ENCODE data around the gene RGS3. TPM values are rescaled to one million over a fixed set of nuclear protein-coding genes. Genes with fewer than 3 reads are reported as not detected.

RGS3 gene
- total RNA-seq, 1 donor from 2014 or later, result 92.5 TPM

DNA sequence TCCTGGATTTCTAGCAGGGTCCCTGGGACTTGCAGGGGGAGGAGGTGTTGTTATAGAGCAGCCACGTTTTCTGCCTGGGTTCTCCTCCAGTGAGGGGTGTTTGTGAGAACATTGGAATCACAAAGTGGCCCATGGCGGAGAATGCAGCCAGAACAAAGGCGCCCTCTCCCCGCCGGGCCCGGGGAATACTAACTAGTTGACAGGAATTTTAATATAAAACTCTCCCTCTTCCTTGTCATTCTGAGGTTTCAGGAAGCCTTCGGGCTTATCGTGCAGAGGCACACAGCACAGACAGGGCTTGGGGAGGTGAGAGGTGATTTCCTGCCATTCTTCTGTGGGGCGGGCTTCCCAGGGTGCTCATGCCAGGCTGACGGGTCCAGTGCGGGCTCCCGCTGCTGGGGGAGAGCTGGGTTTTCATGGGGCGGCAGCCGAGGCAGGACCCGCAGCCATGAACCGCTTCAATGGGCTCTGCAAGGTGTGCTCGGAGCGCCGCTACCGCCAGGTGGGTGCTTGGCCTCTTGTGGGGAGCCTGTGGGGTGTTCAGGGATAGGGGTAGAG is 37.7 kb downstream of the RGS3 start:
- H3K4me1 ChIP-seq (ENCODE audit: insufficient read depth, low read length), result peaks cover 5% of the 10 kb centered on the region
- TF ChIP-seq EZH2 (IDR thresholded peaks at IDR 0.05; ENCODE audit: insufficient read depth, low read length), result no peak
- TF ChIP-seq, protein P1, sequence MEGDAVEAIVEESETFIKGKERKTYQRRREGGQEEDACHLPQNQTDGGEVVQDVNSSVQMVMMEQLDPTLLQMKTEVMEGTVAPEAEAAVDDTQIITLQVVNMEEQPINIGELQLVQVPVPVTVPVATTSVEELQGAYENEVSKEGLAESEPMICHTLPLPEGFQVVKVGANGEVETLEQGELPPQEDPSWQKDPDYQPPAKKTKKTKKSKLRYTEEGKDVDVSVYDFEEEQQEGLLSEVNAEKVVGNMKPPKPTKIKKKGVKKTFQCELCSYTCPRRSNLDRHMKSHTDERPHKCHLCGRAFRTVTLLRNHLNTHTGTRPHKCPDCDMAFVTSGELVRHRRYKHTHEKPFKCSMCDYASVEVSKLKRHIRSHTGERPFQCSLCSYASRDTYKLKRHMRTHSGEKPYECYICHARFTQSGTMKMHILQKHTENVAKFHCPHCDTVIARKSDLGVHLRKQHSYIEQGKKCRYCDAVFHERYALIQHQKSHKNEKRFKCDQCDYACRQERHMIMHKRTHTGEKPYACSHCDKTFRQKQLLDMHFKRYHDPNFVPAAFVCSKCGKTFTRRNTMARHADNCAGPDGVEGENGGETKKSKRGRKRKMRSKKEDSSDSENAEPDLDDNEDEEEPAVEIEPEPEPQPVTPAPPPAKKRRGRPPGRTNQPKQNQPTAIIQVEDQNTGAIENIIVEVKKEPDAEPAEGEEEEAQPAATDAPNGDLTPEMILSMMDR (IDR thresholded peaks at IDR 0.05; ENCODE audit: insufficient read depth, low read depth, low read length), result no peak
- H3K9ac ChIP-seq (ENCODE audit: low read length), result no peak overlapping the region
- no peaks in the 10 kb centered on the region for H3K27me3 ChIP-seq (ENCODE audit: insufficient read depth, low read length)
- H4K20me1 ChIP-seq (ENCODE audit: insufficient read depth, low read length), result no peaks in the 10 kb centered on the region
- no peak for FAIRE-seq
- no peaks in the 10 kb centered on the region for H3K36me3 ChIP-seq (ENCODE audit: insufficient read depth, low read length)
- H3K27me3 Mint-ChIP-seq (ENCODE audit: low read depth, unreplicated experiment), result peaks cover 23% of the 10 kb centered on the region
- H3K4me3 Mint-ChIP-seq (ENCODE audit: unreplicated experiment), result no peak overlapping the region
- H3K36me3 Mint-ChIP-seq (ENCODE audit: low read depth, unreplicated experiment), result no peaks in the 10 kb centered on the region
- H3K27ac ChIP-seq (ENCODE audit: low read depth, low read length), result no peak overlapping the region
- no peak overlapping the region for H3K27ac Mint-ChIP-seq (ENCODE audit: unreplicated experiment)
- no peaks in the 10 kb centered on the region for H3K9me3 ChIP-seq (ENCODE audit: insufficient read depth, low read depth, low read length)
- DNase-seq (ENCODE audit: low read depth), result no peak
- H3K79me2 ChIP-seq (ENCODE audit: insufficient read depth, low read length), result no peaks in the 10 kb centered on the region
- no peak overlapping the region for H2AFZ ChIP-seq (ENCODE audit: low read depth, low read length)
- H3K4me2 ChIP-seq (ENCODE audit: low read length), result no peak overlapping the region
- no peaks in the 10 kb centered on the region for H3K9me3 Mint-ChIP-seq (ENCODE audit: unreplicated experiment)
- no peak overlapping the region for H3K4me3 ChIP-seq (ENCODE audit: insufficient read depth, low read depth, low read length)
- peaks cover 16% of the 10 kb centered on the region for H3K4me1 Mint-ChIP-seq (ENCODE audit: low read depth, unreplicated experiment)

DNA sequence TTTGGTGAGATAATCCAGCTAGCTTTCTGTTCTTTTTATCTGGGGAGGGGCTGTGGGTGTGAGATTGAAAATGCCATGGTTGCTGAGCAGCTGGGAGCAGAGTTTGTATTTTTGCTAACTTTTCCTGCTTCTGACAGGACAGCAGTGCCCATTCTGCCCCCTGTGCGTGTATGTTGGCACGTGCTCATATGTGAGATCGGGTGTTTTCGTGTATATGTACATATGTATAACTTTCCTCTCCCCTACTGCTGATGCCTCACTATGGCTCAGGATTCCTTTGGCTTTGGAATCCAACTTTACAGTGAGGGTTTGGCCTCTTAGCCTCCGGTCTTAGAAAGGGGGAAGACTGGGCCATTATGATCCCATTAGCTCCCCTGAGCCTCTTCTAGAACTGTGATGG is 38.3 kb downstream of the RGS3 start:
- H3K4me1 Mint-ChIP-seq (ENCODE audit: low read depth, unreplicated experiment), result peaks cover 16% of the 10 kb centered on the region
- TF ChIP-seq, protein P1 (IDR thresholded peaks at IDR 0.05; ENCODE audit: insufficient read depth, low read depth, low read length), result no peak
- no peak for TF ChIP-seq EZH2 (IDR thresholded peaks at IDR 0.05; ENCODE audit: insufficient read depth, low read length)
- no peak overlapping the region for H3K4me3 Mint-ChIP-seq (ENCODE audit: unreplicated experiment)
- H3K27ac Mint-ChIP-seq (ENCODE audit: unreplicated experiment), result no peak overlapping the region
- H3K36me3 Mint-ChIP-seq (ENCODE audit: low read depth, unreplicated experiment), result no peaks in the 10 kb centered on the region
- DNase-seq (ENCODE audit: low read depth) (no peak), FAIRE-seq (no peak)
- Histone ChIP-seq H3K36me3 (ENCODE audit: insufficient read depth, low read length) (no peaks in the 10 kb centered on the region), H3K9ac (ENCODE audit: low read length) (no peak overlapping the region), H3K27ac (ENCODE audit: low read depth, low read length) (no peak overlapping the region), H4K20me1 (ENCODE audit: insufficient read depth, low read length) (no peaks in the 10 kb centered on the region), H3K27me3 (ENCODE audit: insufficient read depth, low read length) (no peaks in the 10 kb centered on the region), H2AFZ (ENCODE audit: low read depth, low read length) (no peak overlapping the region), H3K79me2 (ENCODE audit: insufficient read depth, low read length) (no peaks in the 10 kb centered on the region), H3K9me3 (ENCODE audit: insufficient read depth, low read depth, low read length) (no peaks in the 10 kb centered on the region), H3K4me1 (ENCODE audit: insufficient read depth, low read length) (peaks cover 5% of the 10 kb centered on the region), H3K4me3 (ENCODE audit: insufficient read depth, low read depth, low read length) (no peak overlapping the region), H3K4me2 (ENCODE audit: low read length) (no peak overlapping the region)
- H3K9me3 Mint-ChIP-seq (ENCODE audit: unreplicated experiment), result no peaks in the 10 kb centered on the region
- H3K27me3 Mint-ChIP-seq (ENCODE audit: low read depth, unreplicated experiment), result peaks cover 17% of the 10 kb centered on the region

DNA sequence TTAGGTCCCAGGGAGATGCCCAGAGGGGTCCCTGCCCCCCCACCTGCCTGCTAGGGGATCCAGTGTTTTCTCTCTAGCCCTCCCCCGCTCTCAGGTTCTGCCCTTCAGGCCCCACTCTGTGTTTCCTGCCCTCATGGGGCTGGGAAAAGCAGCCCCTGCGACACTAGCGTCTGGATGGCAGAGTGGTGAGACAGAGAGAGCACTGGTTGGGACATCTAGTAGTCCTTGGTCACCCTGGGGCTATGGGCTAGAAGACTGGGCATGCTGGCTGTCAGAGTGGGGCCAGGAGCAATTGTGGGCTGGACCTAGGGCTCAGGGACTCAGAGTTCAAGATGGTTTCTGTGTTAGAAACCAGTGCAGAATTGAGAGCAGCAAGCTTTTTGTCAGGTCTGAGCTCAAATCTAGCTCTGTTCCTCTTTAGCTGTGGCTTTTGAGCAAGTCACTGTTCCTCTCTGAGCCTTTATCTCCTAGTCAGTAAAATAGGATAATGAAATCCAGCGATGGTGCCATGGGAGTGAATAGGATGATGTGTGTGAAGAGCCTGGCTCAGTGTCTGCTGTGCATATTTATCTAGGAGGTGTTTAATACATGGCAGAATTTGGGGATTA is 39.0 kb downstream of the RGS3 start:
- DNase-seq (ENCODE audit: low read depth), result no peak
- TF ChIP-seq, protein P1 (IDR thresholded peaks at IDR 0.05; ENCODE audit: insufficient read depth, low read depth, low read length), result no peak
- TF ChIP-seq EZH2 (IDR thresholded peaks at IDR 0.05; ENCODE audit: insufficient read depth, low read length), result no peak
- H4K20me1 ChIP-seq (ENCODE audit: insufficient read depth, low read length), result no peaks in the 10 kb centered on the region
- no peak for FAIRE-seq
- H3K27ac ChIP-seq (ENCODE audit: low read depth, low read length), result no peak overlapping the region
- no peaks in the 10 kb centered on the region for H3K27me3 ChIP-seq (ENCODE audit: insufficient read depth, low read length)
- Mint-ChIP-seq H3K27me3 (ENCODE audit: low read depth, unreplicated experiment) (peaks cover 16% of the 10 kb centered on the region), H3K36me3 (ENCODE audit: low read depth, unreplicated experiment) (no peaks in the 10 kb centered on the region), H3K9me3 (ENCODE audit: unreplicated experiment) (no peaks in the 10 kb centered on the region), H3K4me1 (ENCODE audit: low read depth, unreplicated experiment) (peaks cover 16% of the 10 kb centered on the region), H3K27ac (ENCODE audit: unreplicated experiment) (no peak overlapping the region), H3K4me3 (ENCODE audit: unreplicated experiment) (no peak overlapping the region)
- H3K36me3 ChIP-seq (ENCODE audit: insufficient read depth, low read length), result no peaks in the 10 kb centered on the region
- no peak overlapping the region for H3K4me2 ChIP-seq (ENCODE audit: low read length)
- peaks cover 5% of the 10 kb centered on the region for H3K4me1 ChIP-seq (ENCODE audit: insufficient read depth, low read length)
- H3K4me3 ChIP-seq (ENCODE audit: insufficient read depth, low read depth, low read length), result no peak overlapping the region
- no peak overlapping the region for H3K9ac ChIP-seq (ENCODE audit: low read length)
- H3K79me2 ChIP-seq (ENCODE audit: insufficient read depth, low read length), result no peaks in the 10 kb centered on the region
- no peak overlapping the region for H2AFZ ChIP-seq (ENCODE audit: low read depth, low read length)
- H3K9me3 ChIP-seq (ENCODE audit: insufficient read depth, low read depth, low read length), result no peaks in the 10 kb centered on the region

Measured in astrocyte (in vitro differentiated cells and primary cell).